ENCODE data around the gene TRMT11. TPM values are rescaled to one million over a fixed set of nuclear protein-coding genes. Genes with fewer than 3 reads are reported as not detected.

TRMT11 gene
- total and polyA plus RNA-seq, 2 of the 8 experiments (the other 6 are each of a cell fraction or from before 2014, with no cell fraction given) = 19.7 to 32.4 TPM

GRCh38 chr6:125945378-125946141 lies 40.8 kb upstream of the TRMT11 start:
- no peak overlapping the region for H2BK15ac ChIP-seq (ENCODE audit: low read length)
- H4K20me1 ChIP-seq (replicated peaks in 1 of 2; ENCODE audit: control insufficient read depth in 1 of 2, insufficient read depth in 2 of 2, low read length in 2 of 2) = no peaks in the 10 kb centered on the region
- no peak overlapping the region for H2AK5ac ChIP-seq (ENCODE audit: low read depth, low read length)
- H3K14ac ChIP-seq (ENCODE audit: insufficient read length) = no peak overlapping the region
- H3K4me2 ChIP-seq (ENCODE audit: insufficient read depth in 1 of 2, low read depth in 2 of 2, low read length in 2 of 2) = no peak overlapping the region
- FAIRE-seq (no peak), DNase-seq (ENCODE audit: low read depth in 1 of 2, low spot score in 2 of 2) (no peak)
- H4K5ac ChIP-seq (ENCODE audit: insufficient read length, low read depth, low read length) = no peak overlapping the region
- TF ChIP-seq RFX5 (IDR thresholded peaks at IDR 0.05; ENCODE audit: borderline replicate concordance, low read depth, low read length) = no peak
- TF ChIP-seq TCF12 (IDR thresholded peaks at IDR 0.05; ENCODE audit: low read depth, low read length) = no peak
- no peak for TF ChIP-seq JUN (IDR thresholded peaks at IDR 0.05; ENCODE audit: low read depth, low read length)
- no peak for TF ChIP-seq SP4 (IDR thresholded peaks at IDR 0.05; ENCODE audit: low read length)
- no peak for TF ChIP-seq RXRA (IDR thresholded peaks at IDR 0.05; ENCODE audit: insufficient read depth, low read depth, low read length)
- no peak overlapping the region for H2BK20ac ChIP-seq (ENCODE audit: low read length)
- H3K18ac ChIP-seq (ENCODE audit: extremely low read depth, low read length) = no peak overlapping the region
- 84% methylated on average over 1 of the region's 1 CpG; no CpG with 5 or more reads in 1 of the 2 experiments for WGBS, 2 experiments (ENCODE audit: extremely low coverage in 1 of 2, insufficient coverage in 1 of 2, insufficient read length in 1 of 2, insufficient replicate concordance in 2 of 2, low coverage in 1 of 2, low lambda C conversion rate in 2 of 2, missing lambda C conversion rate in 1 of 2)
- H3K23me2 ChIP-seq (ENCODE audit: low read depth, low read length) = no peaks in the 10 kb centered on the region
- no peak overlapping the region for H3K9ac ChIP-seq (replicated peaks in 1 of 4; ENCODE audit: extremely low read depth in 1 of 4, low read depth in 3 of 4, low read length in 3 of 4)
- no peak overlapping the region for H2AFZ ChIP-seq (ENCODE audit: low read length)
- no peaks in the 10 kb centered on the region; a peak in 2 of 7 replicates for H3K27me3 ChIP-seq (replicated peaks in 1 of 4; ENCODE audit: control insufficient read depth in 3 of 4, extremely low read depth in 1 of 4, insufficient read depth in 3 of 4, low read length in 3 of 4)
- no peak overlapping the region for H4K91ac ChIP-seq (replicated peaks; ENCODE audit: insufficient read length, low read length)
- no peak overlapping the region for H3K23ac ChIP-seq (ENCODE audit: insufficient read length)
- no peak overlapping the region for H2BK5ac ChIP-seq (ENCODE audit: low read depth, low read length)
- H3K56ac ChIP-seq (replicated peaks; ENCODE audit: insufficient read length, low read depth, low read length) = no peak overlapping the region
- H3K9me3 ChIP-seq (ENCODE audit: insufficient read depth in 2 of 2, low read depth in 1 of 2, low read length in 1 of 2) = no peaks in the 10 kb centered on the region
- no peak overlapping the region for H3K4me3 ChIP-seq (ENCODE audit: extremely low read depth in 1 of 4, insufficient read depth in 2 of 4, low read depth in 3 of 4, low read length in 4 of 4)
- ChIA-PET POLR2A (ENCODE audit: partially characterized antibody) (interaction anchor here (1.1 to 2.0 kb wide), 2 partner anchors 11 kb away, joined by 4 to 5 read pairs; partner anchors contain the start of gene HINT3), CTCF (ENCODE audit: partially characterized antibody) (interaction anchor here (0.7 to 2.9 kb wide), 8 partner anchors 8 to 634 kb away, joined by 3 to 16 read pairs (median 4); partner anchors contain the start of gene HINT3)
- H3K79me2 ChIP-seq (ENCODE audit: control insufficient read depth in 1 of 2, insufficient read depth in 2 of 2, low read length in 2 of 2) = no peaks in the 10 kb centered on the region
- H2BK120ac ChIP-seq (replicated peaks; ENCODE audit: low read depth, low read length) = no peak overlapping the region
- no peaks in the 10 kb centered on the region for H3K79me1 ChIP-seq (ENCODE audit: low read depth, low read length)
- H3K36me3 ChIP-seq (ENCODE audit: control insufficient read depth in 2 of 4, insufficient read depth in 4 of 4, low read length in 3 of 4) = no peaks in the 10 kb centered on the region
- no peak overlapping the region for H3K27ac ChIP-seq (ENCODE audit: low read depth, low read length)
- H3K4ac ChIP-seq (replicated peaks; ENCODE audit: insufficient read length, low read depth, low read length) = no peak overlapping the region
- peaks cover 0 to 4% (median 0%) of the 10 kb centered on the region in 4 experiments; a peak in 3 of 7 replicates for H3K4me1 ChIP-seq (replicated peaks in 1 of 4; ENCODE audit: control insufficient read depth in 3 of 4, insufficient read depth in 4 of 4, low read length in 3 of 4)
- H2BK12ac ChIP-seq (ENCODE audit: low read depth, low read length) = no peak overlapping the region
- no peak overlapping the region for H4K8ac ChIP-seq (ENCODE audit: extremely low read depth, insufficient read depth, low read length)
